KMS-11 (cell line): ENCODE results near the gene SHE.

ENCODE experiments used
- H2AFZ ChIP-seq: fragments of 200-600 bp; sonication (generic); 2 replicates; pipeline ENCODE4 v1.6.1; 2016; ENCODE audit warnings: antibody characterized with exemption, mixed run types, low read depth
- H3K27ac ChIP-seq: fragments of 200-600 bp; sonication (generic); 2 replicates; pipeline ENCODE4 v1.6.1; 2016; ENCODE audit warnings: mild to moderate bottlenecking, mixed run types
- H3K27me3 ChIP-seq: fragments of 200-600 bp; sonication (generic); 2 replicates; pipeline ENCODE4 v1.6.1; 2017; ENCODE audit warnings: mild to moderate bottlenecking, low read depth, mixed run types, moderate library complexity; ENCODE audit not compliant: insufficient read depth
- H3K36me3 ChIP-seq: fragments of 200-600 bp; sonication (generic); 2 replicates; pipeline ENCODE4 v1.6.1; 2017; ENCODE audit warnings: mild to moderate bottlenecking, mixed run types; ENCODE audit not compliant: insufficient read depth
- H3K4me1 ChIP-seq: fragments of 200-600 bp; sonication (generic); 2 replicates; pipeline ENCODE4 v1.6.1; 2016; ENCODE audit warnings: mild to moderate bottlenecking, low read depth, mixed run types; ENCODE audit not compliant: poor library complexity, severe bottlenecking
- H3K4me2 ChIP-seq: fragments of 200-600 bp; sonication (generic); 2 replicates; pipeline ENCODE4 v1.7.0; 2016; ENCODE audit warnings: mild to moderate bottlenecking, mixed run types
- H3K4me3 ChIP-seq: fragments of 200-600 bp; sonication (generic); IDR thresholded peaks from 2 replicates; pipeline ENCODE4 v1.6.1; 2017; ENCODE audit warnings: low read depth, low read length, mixed read lengths; ENCODE audit not compliant: insufficient read depth
- H3K79me2 ChIP-seq: fragments of 200-600 bp; sonication (generic); 2 replicates; pipeline ENCODE4 v1.6.1; 2016; ENCODE audit warnings: low read depth, mixed run types; ENCODE audit not compliant: insufficient read depth
- H3K9ac ChIP-seq: fragments of 200-600 bp; sonication (generic); 2 replicates; pipeline ENCODE4 v1.6.1; 2016; ENCODE audit warnings: mild to moderate bottlenecking, mixed run types
- H4K20me1 ChIP-seq: fragments of 200-600 bp; sonication (generic); 2 replicates; pipeline ENCODE4 v1.6.1; 2016; ENCODE audit warnings: mild to moderate bottlenecking, mixed run types; ENCODE audit not compliant: insufficient read depth
- TF ChIP-seq, protein P1 (sequence below): fragments of 200-600 bp; sonication (generic); conservative IDR thresholded peaks from 2 replicates; pipeline ENCODE4 v1.6.1; 2017; ENCODE audit warnings: low read depth, mild to moderate bottlenecking, antibody characterized with exemption, low read length, moderate library complexity, mixed read lengths

Gene SHE

DNA sequence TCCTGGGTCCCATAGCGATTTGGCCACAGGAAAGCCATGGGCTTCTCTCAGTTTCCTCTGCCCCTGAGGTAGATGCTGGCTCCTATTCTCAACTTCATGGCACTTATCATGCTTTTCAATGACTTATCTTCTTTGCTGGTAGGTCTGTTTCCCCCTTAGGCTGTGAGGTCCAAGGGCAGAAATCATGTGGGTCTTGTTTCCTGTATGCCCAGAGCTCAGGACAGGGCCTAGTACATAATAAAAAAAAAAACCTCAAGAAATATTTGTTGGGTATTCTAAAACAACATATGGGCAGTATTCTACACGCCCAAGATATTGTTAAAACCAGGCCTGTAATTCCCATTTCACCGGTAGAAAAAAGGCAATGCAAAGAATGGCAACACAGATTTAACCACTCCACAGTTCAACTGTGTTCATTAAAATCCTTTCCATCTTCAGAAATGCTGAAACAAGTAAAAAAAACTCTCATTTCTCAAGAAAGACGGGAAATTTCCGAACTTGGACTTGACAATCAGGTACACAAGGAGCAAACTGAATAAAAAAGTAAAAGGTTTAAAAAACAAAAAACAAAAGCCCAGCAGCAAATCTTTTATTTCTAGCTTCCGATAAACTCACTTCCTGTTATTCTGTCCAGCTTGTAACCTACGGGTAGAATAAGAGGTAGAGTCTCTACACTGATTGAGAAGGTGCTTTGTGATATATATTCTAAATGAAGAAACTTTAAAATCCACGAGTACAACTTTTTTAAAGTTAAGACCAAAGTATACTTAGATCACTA is 6.5 kb downstream of the SHE start:
- H3K4me2 ChIP-seq: no peak overlapping the region
- no peaks in the 10 kb centered on the region for H4K20me1 ChIP-seq
- no peaks in the 10 kb centered on the region for H3K79me2 ChIP-seq
- H3K36me3 ChIP-seq: no peaks in the 10 kb centered on the region
- no peak overlapping the region for H3K4me3 ChIP-seq
- no peak overlapping the region for H3K9ac ChIP-seq
- H2AFZ ChIP-seq: no peak overlapping the region
- peaks cover 13% of the 10 kb centered on the region for H3K4me1 ChIP-seq
- no peaks in the 10 kb centered on the region for H3K27me3 ChIP-seq
- H3K27ac ChIP-seq: no peak overlapping the region
- TF ChIP-seq, protein P1, sequence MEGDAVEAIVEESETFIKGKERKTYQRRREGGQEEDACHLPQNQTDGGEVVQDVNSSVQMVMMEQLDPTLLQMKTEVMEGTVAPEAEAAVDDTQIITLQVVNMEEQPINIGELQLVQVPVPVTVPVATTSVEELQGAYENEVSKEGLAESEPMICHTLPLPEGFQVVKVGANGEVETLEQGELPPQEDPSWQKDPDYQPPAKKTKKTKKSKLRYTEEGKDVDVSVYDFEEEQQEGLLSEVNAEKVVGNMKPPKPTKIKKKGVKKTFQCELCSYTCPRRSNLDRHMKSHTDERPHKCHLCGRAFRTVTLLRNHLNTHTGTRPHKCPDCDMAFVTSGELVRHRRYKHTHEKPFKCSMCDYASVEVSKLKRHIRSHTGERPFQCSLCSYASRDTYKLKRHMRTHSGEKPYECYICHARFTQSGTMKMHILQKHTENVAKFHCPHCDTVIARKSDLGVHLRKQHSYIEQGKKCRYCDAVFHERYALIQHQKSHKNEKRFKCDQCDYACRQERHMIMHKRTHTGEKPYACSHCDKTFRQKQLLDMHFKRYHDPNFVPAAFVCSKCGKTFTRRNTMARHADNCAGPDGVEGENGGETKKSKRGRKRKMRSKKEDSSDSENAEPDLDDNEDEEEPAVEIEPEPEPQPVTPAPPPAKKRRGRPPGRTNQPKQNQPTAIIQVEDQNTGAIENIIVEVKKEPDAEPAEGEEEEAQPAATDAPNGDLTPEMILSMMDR: no peak

DNA sequence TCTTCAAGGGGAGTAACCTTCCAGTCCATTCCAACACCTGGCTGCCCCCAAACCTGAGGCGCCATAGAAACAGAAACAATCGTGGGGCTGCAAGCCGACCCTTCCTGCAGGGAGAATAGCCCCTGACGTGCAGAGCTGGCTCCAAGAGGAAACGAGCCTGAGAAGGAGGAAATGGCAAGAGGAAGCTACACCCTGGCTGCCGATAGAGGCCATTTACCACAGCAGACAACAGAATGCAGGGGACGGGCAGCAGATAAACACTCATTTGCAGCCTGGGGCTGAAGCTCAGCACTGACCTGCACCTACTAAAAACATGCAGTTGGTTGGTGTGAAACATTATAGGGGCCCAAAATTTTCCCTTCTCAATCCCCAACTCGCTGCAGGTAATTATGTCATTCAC is 8.9 kb downstream of the SHE start:
- Histone ChIP-seq H3K36me3 (no peaks in the 10 kb centered on the region), H3K27ac (no peak overlapping the region), H3K4me3 (no peak overlapping the region), H3K9ac (no peak overlapping the region), H4K20me1 (no peaks in the 10 kb centered on the region), H3K4me2 (no peak overlapping the region), H3K4me1 (peaks cover 13% of the 10 kb centered on the region), H2AFZ (no peak overlapping the region), H3K79me2 (no peaks in the 10 kb centered on the region), H3K27me3 (no peaks in the 10 kb centered on the region)
- TF ChIP-seq, protein P1: no peak

DNA sequence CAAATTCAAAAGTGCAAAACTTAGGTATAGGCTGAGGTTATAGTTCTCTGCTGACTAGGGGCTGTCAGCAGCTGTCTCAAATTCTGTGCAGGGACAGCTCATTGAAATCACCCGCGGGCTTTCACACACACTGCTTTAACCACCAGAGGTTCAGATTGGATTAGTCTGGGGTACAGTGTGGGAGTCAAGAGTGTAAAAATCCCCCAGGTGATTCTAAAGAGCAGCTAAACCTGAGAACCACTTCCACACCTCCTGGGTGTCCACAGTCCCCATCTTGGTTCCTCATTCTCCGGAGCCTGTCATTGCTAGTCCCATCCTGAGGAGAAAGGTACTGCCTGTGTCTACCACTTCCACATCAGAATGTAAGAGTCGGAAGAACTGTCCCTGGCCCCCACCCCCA is 10.1 kb downstream of the SHE start:
- H3K4me3 ChIP-seq: no peak overlapping the region
- H3K27ac ChIP-seq: no peak overlapping the region
- H3K9ac ChIP-seq: no peak overlapping the region
- peaks cover 8% of the 10 kb centered on the region for H3K4me1 ChIP-seq
- H3K4me2 ChIP-seq: no peak overlapping the region
- no peaks in the 10 kb centered on the region for H3K79me2 ChIP-seq
- no peaks in the 10 kb centered on the region for H3K36me3 ChIP-seq
- no peak overlapping the region for H2AFZ ChIP-seq
- TF ChIP-seq, protein P1: no peak
- no peaks in the 10 kb centered on the region for H4K20me1 ChIP-seq
- H3K27me3 ChIP-seq: no peaks in the 10 kb centered on the region

DNA sequence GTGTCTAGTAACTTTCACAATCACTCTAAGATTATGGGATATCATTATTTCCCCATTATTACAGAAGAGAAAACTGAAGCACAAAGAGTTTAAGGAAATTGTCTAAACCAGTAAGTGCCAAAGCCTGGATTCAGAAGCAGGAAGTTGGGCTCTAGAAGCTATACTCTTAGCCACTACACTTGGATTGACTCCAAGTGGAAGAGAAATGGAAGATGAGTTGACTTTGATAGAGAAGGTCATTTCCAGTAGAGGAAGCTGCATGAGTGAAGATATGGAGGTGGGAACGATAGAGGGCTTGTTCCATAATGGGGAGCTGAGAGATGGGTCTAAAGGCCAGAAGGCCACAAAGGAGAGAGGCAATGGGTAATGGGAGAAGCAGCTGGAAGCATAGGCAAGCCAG is 11.9 kb downstream of the SHE start:
- Histone ChIP-seq H3K4me1 (peaks cover 3% of the 10 kb centered on the region), H3K79me2 (no peaks in the 10 kb centered on the region), H4K20me1 (no peaks in the 10 kb centered on the region), H3K27ac (no peak overlapping the region), H3K27me3 (no peaks in the 10 kb centered on the region), H2AFZ (no peak overlapping the region), H3K36me3 (no peaks in the 10 kb centered on the region), H3K4me2 (no peak overlapping the region), H3K4me3 (no peak overlapping the region), H3K9ac (no peak overlapping the region)
- TF ChIP-seq, protein P1: no peak
